ENCODE measurements around the gene PPP2R1B.
"Not testable (repeated sequence)": the region's sequence is repeated elsewhere in the genome, so short reads cannot be mapped to it uniquely, and the experiment has no call there.

- TF ChIP-seq POLR2A, POLR2AphosphoS5 (IDR thresholded peaks at IDR 0.05): not testable (repeated sequence)
- TF ChIP-seq, protein P1, sequence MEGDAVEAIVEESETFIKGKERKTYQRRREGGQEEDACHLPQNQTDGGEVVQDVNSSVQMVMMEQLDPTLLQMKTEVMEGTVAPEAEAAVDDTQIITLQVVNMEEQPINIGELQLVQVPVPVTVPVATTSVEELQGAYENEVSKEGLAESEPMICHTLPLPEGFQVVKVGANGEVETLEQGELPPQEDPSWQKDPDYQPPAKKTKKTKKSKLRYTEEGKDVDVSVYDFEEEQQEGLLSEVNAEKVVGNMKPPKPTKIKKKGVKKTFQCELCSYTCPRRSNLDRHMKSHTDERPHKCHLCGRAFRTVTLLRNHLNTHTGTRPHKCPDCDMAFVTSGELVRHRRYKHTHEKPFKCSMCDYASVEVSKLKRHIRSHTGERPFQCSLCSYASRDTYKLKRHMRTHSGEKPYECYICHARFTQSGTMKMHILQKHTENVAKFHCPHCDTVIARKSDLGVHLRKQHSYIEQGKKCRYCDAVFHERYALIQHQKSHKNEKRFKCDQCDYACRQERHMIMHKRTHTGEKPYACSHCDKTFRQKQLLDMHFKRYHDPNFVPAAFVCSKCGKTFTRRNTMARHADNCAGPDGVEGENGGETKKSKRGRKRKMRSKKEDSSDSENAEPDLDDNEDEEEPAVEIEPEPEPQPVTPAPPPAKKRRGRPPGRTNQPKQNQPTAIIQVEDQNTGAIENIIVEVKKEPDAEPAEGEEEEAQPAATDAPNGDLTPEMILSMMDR (IDR thresholded peaks at IDR 0.05), result not testable (repeated sequence)
Observed at GRCh38 chr11:111771205-111771604, 5.0 kb upstream of the PPP2R1B start.
